Activated T-helper 2 cell treated with anti-CD3 and anti-CD28 coated beads, Interferon-gamma antibody, Interleukin-2, Interleukin-4, amounts not matched to agents 10 μg/mL and 5 μg/mL and 100 μg/mL, durations not matched to agents 14 hours and 24 hours and 36 hours (primary cell): Measurements from ENCODE around the gene NNMT. TPM values are rescaled to one million over a fixed set of nuclear protein-coding genes. Genes with fewer than 3 reads are reported as not detected.

Source experiments
- DNase-seq: peaks from one replicate; pipeline ENCODE4 v3.0.0; 2021; ENCODE audit warnings: low spot score
- H3K27ac Mint-ChIP-seq: one replicate; pipeline ENCODE4 v1.8.0; 2021; ENCODE audit warnings: mixed read lengths
- H3K27me3 Mint-ChIP-seq: one replicate; pipeline ENCODE4 v1.8.0; 2021; ENCODE audit warnings: low read depth, mixed read lengths
- H3K36me3 Mint-ChIP-seq: one replicate; pipeline ENCODE4 v1.8.0; 2021; ENCODE audit warnings: low read depth, mixed read lengths
- H3K4me1 Mint-ChIP-seq: one replicate; pipeline ENCODE4 v1.8.0; 2021; ENCODE audit warnings: low read depth, mixed read lengths
- H3K4me3 Mint-ChIP-seq: one replicate; pipeline ENCODE4 v1.8.0; 2021; ENCODE audit warnings: low read depth, mild to moderate bottlenecking, moderate library complexity, mixed read lengths
- H3K9me3 Mint-ChIP-seq: one replicate; pipeline ENCODE4 v1.8.0; 2021; ENCODE audit warnings: mixed read lengths
- intact Hi-C: fragments of 100-400 bp; cut with micrococcal nuclease; formaldehyde crosslinking; loops from one replicate; pipeline ENCODE4 v1.15.1; 2023
- total RNA-seq: library from RNA; stranded (reverse); gene quantifications from 2 replicates; pipeline ENCODE4 v1.2.3, GENCODE V29; 2022

NNMT gene
- total RNA-seq, 1 donor from 2014 or later, result not detected

DNA sequence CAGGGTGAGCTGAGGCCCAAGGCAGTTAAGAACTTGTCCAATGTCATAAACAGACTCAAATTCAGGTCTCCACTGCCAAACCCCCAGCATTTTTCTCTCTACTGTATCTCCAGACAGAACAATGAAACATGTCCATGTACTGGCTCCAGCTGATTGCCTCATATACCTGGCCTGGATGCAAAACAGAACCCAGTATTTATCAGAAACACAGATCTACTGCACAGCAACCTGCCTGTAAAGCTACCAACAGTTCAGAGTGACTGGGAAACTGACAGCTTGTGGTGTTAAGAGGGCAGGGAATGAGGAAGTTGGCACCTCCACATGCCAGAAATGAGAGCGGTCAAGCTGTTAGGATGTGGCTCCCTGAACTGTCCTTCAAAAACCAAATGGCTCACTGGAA, 62.5 kb downstream of the NNMT start:
- H3K36me3 Mint-ChIP-seq, result no peaks in the 10 kb centered on the region
- no peak overlapping the region for H3K27ac Mint-ChIP-seq
- no peak for DNase-seq
- intact Hi-C loops, result no loop called here
- H3K27me3 Mint-ChIP-seq, result peaks cover 14% of the 10 kb centered on the region
- no peak overlapping the region for H3K4me3 Mint-ChIP-seq
- no peaks in the 10 kb centered on the region for H3K4me1 Mint-ChIP-seq
- no peaks in the 10 kb centered on the region for H3K9me3 Mint-ChIP-seq

DNA sequence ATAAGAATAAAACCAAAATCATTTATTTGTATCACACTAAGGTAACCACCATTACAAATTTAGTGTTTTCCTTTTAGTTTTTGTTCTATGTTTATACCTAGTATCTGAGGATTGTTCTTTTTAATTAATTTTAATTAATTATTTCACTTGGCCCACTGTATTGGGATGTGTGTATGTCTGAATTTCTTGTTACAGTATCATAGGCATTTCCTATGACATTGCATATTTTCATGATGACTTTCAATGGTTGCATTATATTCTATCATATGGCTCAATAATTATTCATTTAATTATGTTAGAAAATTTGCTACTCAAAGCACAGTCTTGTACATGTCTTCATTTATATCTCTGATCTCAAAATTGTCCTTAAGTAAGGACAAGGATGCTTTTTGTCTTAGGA, 63.1 kb downstream of the NNMT start:
- H3K9me3 Mint-ChIP-seq, result no peaks in the 10 kb centered on the region

DNA sequence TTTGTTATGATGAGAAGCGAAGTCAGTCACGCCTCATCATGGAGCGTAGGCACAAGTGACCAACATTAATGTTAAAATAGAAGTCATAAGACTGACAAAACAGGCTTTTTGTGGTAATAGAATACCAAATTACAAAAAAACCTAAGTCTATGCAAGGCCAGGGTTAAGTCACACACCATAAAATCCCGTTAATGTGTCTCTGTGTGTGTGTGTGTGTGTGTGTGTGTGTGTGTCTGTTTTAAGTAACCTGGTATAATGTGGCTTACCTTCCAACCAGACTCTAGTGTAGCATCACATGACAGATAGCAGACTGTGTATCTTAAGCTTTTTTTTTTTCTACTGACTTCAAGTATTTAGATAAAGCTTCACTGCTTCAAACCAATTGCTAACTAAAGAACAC, 66.1 kb downstream of the NNMT start:
- H3K9me3 Mint-ChIP-seq, result no peaks in the 10 kb centered on the region
- intact Hi-C loops, result no loop called here
- DNase-seq, result no peak
- H3K4me1 Mint-ChIP-seq, result no peaks in the 10 kb centered on the region
- H3K27ac Mint-ChIP-seq, result no peak overlapping the region
- H3K36me3 Mint-ChIP-seq, result no peaks in the 10 kb centered on the region
- H3K27me3 Mint-ChIP-seq, result peaks cover 16% of the 10 kb centered on the region
- H3K4me3 Mint-ChIP-seq, result no peak overlapping the region

More for the DNA sequence above, 63.1 kb downstream of the NNMT start:
- no peaks in the 10 kb centered on the region for H3K36me3 Mint-ChIP-seq
- no peak overlapping the region for H3K4me3 Mint-ChIP-seq
- no peak for DNase-seq
- H3K4me1 Mint-ChIP-seq, result no peaks in the 10 kb centered on the region
- peaks cover 18% of the 10 kb centered on the region for H3K27me3 Mint-ChIP-seq
- intact Hi-C loops, result no loop called here
- H3K27ac Mint-ChIP-seq, result no peak overlapping the region

DNA sequence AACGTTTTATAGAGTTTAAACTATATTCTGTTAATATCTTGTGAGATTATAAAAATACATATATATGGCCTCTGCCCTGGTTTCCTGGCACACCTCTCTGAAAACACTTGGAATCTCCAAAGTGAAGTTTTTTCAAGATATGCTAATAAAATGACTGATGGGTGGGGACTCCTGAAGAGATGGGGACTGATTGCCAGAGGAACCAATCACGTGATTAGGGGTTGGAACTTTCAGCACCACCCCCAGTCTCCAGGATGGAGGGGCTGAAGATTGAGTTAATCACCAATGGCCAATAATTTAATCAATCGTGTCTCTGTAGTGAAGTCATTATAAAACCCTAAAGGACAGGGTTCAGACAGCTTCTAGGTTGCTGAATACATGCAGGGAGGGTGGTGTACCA, 66.8 kb downstream of the NNMT start:
- Mint-ChIP-seq H3K4me3 (no peak overlapping the region), H3K36me3 (no peaks in the 10 kb centered on the region), H3K9me3 (no peaks in the 10 kb centered on the region), H3K27me3 (peaks cover 13% of the 10 kb centered on the region), H3K27ac (no peak overlapping the region), H3K4me1 (no peaks in the 10 kb centered on the region)
- DNase-seq, result no peak
- intact Hi-C loops, result no loop called here

Other genes starting within 250 kb of the NNMT start
- 2.8 and 2.9 TPM in 2 replicates for gene ZBTB16, start 236.7 kb upstream of the NNMT start, total RNA-seq
- gene C11orf71, start 104.1 kb downstream of the NNMT start, total RNA-seq, result 5.8 and 6.3 TPM in 2 replicates
- 39.4 and 39.6 TPM in 2 replicates for gene RBM7, start 104.3 kb downstream of the NNMT start, total RNA-seq
- gene REXO2, start 143.1 kb downstream of the NNMT start, total RNA-seq, result 94.0 and 98.9 TPM in 2 replicates